NCI-H1930 (cell line): Measurements from ENCODE around the gene INPP4B.

Source experiments
- DNase-seq, 2 experiments: peaks; one replicate each; lab custom pipeline; 2025; lab: John Stamatoyannopoulos, UW

The INPP4B gene

GRCh38 chr4:142725886-142726285, 120.2 kb downstream of the INPP4B start:
- DNase-seq: no peak

GRCh38 chr4:142721187-142721586, 124.9 kb downstream of the INPP4B start:
- DNase-seq: no peak

GRCh38 chr4:142719854-142720541, 126.1 kb downstream of the INPP4B start:
- no peak for DNase-seq

GRCh38 chr4:142718981-142719380, 127.1 kb downstream of the INPP4B start:
- no peak for DNase-seq

GRCh38 chr4:142715727-142716126, 130.4 kb downstream of the INPP4B start:
- DNase-seq: no peak

GRCh38 chr4:142713282-142714030, 132.6 kb downstream of the INPP4B start:
- DNase-seq: no peak

- no peak for DNase-seq
Observed at GRCh38 chr4:142708231-142708630, 137.9 kb downstream of the INPP4B start.

GRCh38 chr4:142707401-142707800, 138.7 kb downstream of the INPP4B start:
- DNase-seq: no peak

- no peak for DNase-seq
Observed at GRCh38 chr4:142706381-142706780, 139.7 kb downstream of the INPP4B start.

GRCh38 chr4:142705820-142706219, 140.3 kb downstream of the INPP4B start:
- DNase-seq: no peak

GRCh38 chr4:142703694-142704309, 142.3 kb downstream of the INPP4B start:
- no peak for DNase-seq

- no peak for DNase-seq
Observed at GRCh38 chr4:142701017-142701416, 145.1 kb downstream of the INPP4B start.

- no peak for DNase-seq
Observed at GRCh38 chr4:142700531-142700930, 145.6 kb downstream of the INPP4B start.

- DNase-seq: no peak
Observed at GRCh38 chr4:142698552-142698951, 147.5 kb downstream of the INPP4B start.

- no peak for DNase-seq
Observed at GRCh38 chr4:142697928-142698327, 148.2 kb downstream of the INPP4B start.

GRCh38 chr4:142697320-142697719, 148.8 kb downstream of the INPP4B start:
- no peak for DNase-seq

- DNase-seq: no peak
Observed at GRCh38 chr4:142696334-142697122, 149.6 kb downstream of the INPP4B start.

- DNase-seq: no peak
Observed at GRCh38 chr4:142690406-142691163, 155.5 kb downstream of the INPP4B start.

- no peak for DNase-seq
Observed at GRCh38 chr4:142687547-142688275, 158.4 kb downstream of the INPP4B start.

GRCh38 chr4:142686081-142686480, 160.0 kb downstream of the INPP4B start:
- DNase-seq: no peak

- DNase-seq: no peak
Observed at GRCh38 chr4:142683997-142684396, 162.1 kb downstream of the INPP4B start.
